HepG2 (cell line): ENCODE measurements around the gene SAPCD1. TPM values are rescaled to one million over a fixed set of nuclear protein-coding genes. Genes with fewer than 3 reads are reported as not detected.

Experiments
- ATF4 ChIP-seq, 2 experiments: fragments of 450-650 bp in 1 of 2; sonication (generic) in 1 of 2; formaldehyde crosslinking; IDR thresholded peaks; 2 replicates each; pipeline versions ENCODE4 v1.5.0 to v1.8.0; 2020 to 2022; ENCODE audit warnings: mild to moderate bottlenecking in 1 of 2, missing genetic modification reagents in 1 of 2
- CREBL2 ChIP-seq: sonication (generic); formaldehyde crosslinking; IDR thresholded peaks from 2 replicates; pipeline ENCODE4 v1.8.1; 2023; ENCODE audit warnings: missing genetic modification reagents, mild to moderate bottlenecking, borderline replicate concordance
- CSRNP2 ChIP-seq: sonication (generic); formaldehyde crosslinking; conservative IDR thresholded peaks from 2 replicates; pipeline ENCODE4 v1.8.0; 2022; ENCODE audit warnings: low read depth, missing genetic modification reagents
- ELF3 ChIP-seq: IDR thresholded peaks from 2 replicates; pipeline ENCODE4 v1.6.1; 2016; ENCODE audit warnings: missing genetic modification reagents, missing compliant biosample characterization
- FOXM1 ChIP-seq: sonication (generic); formaldehyde crosslinking; IDR thresholded peaks from 2 replicates; pipeline ENCODE4 v1.5.0; 2020; ENCODE audit warnings: missing genetic modification reagents
- HNF4A ChIP-seq: sonication (generic); formaldehyde crosslinking; IDR thresholded peaks from 2 replicates; pipeline ENCODE4 v1.4.0; 2020; ENCODE audit warnings: missing genetic modification reagents
- KLF13 ChIP-seq: sonication (generic); formaldehyde crosslinking; IDR thresholded peaks from 2 replicates; pipeline ENCODE4 v1.4.0; 2020; ENCODE audit warnings: mild to moderate bottlenecking, missing genetic modification reagents
- MZF1 ChIP-seq: sonication (generic); formaldehyde crosslinking; IDR thresholded peaks from 2 replicates; pipeline ENCODE4 v1.8.1; 2023; ENCODE audit warnings: mild to moderate bottlenecking, missing genetic modification reagents, borderline replicate concordance
- PHF8 ChIP-seq: sonication (generic); formaldehyde crosslinking; IDR thresholded peaks from 2 replicates; pipeline ENCODE4 v1.5.0; 2020; ENCODE audit warnings: missing genetic modification reagents
- SPEN ChIP-seq: sonication (generic); formaldehyde crosslinking; IDR thresholded peaks from 2 replicates; pipeline ENCODE4 v1.5.1; 2020; ENCODE audit warnings: low read depth, mild to moderate bottlenecking, missing genetic modification reagents
- TEF ChIP-seq: sonication (generic); formaldehyde crosslinking; IDR thresholded peaks from 2 replicates; pipeline ENCODE4 v1.5.0; 2020; ENCODE audit warnings: missing genetic modification reagents
- ZFP36L1 ChIP-seq: sonication (generic); formaldehyde crosslinking; IDR thresholded peaks from 2 replicates; pipeline ENCODE4 v1.8.0; 2022; ENCODE audit warnings: mild to moderate bottlenecking, missing genetic modification reagents, moderate library complexity
- ZFP62 ChIP-seq: sonication (generic); formaldehyde crosslinking; IDR thresholded peaks from 2 replicates; pipeline ENCODE4 v1.4.0; 2020; ENCODE audit warnings: missing genetic modification reagents
- ZMAT5 ChIP-seq: sonication (generic); formaldehyde crosslinking; IDR thresholded peaks from 2 replicates; pipeline ENCODE4 v1.5.0; 2020; ENCODE audit warnings: mild to moderate bottlenecking, low read depth, missing genetic modification reagents, borderline replicate concordance
- ZNF18 ChIP-seq: sonication (generic); formaldehyde crosslinking; IDR thresholded peaks from 2 replicates; pipeline ENCODE4 v1.8.0; 2022; ENCODE audit warnings: mild to moderate bottlenecking, missing genetic modification reagents; ENCODE audit not compliant: insufficient replicate concordance
- ZNF333 ChIP-seq: sonication (generic); formaldehyde crosslinking; IDR thresholded peaks from 2 replicates; pipeline ENCODE4 v1.4.0; 2020; ENCODE audit warnings: mild to moderate bottlenecking, missing genetic modification reagents, borderline replicate concordance
- ZNF580 ChIP-seq: IDR thresholded peaks from 2 replicates; pipeline ENCODE4 v1.6.1; 2016; ENCODE audit warnings: low read depth, borderline replicate concordance
- ZNF800 ChIP-seq: sonication (generic); formaldehyde crosslinking; IDR thresholded peaks from 2 replicates; pipeline ENCODE4 v1.4.0; 2020; ENCODE audit warnings: missing genetic modification reagents
- ZSCAN5A ChIP-seq: sonication (generic); formaldehyde crosslinking; IDR thresholded peaks from 2 replicates; pipeline ENCODE4 v1.8.0; 2022; ENCODE audit warnings: mild to moderate bottlenecking, missing genetic modification reagents, borderline replicate concordance
- polyA plus RNA-seq, 8 experiments: library from polyadenylated mRNA; depleted of rRNA in 3 of 8; stranded (reverse) in 7 of 8; unstranded in 1 of 8; fragments of >200 nt; fragmentation: Illumina TruSeq in 4 of 8; extraction: Trizol in 4 of 8; gene quantifications; 2 replicates each; pipeline versions ENCODE4 v1.2.1 to v1.2.3, GENCODE V29; 2011 to 2016; ENCODE audit warnings: low read depth in 4 of 8, missing spikeins in 1 of 8, mixed read lengths in 1 of 8; ENCODE audit not compliant: insufficient read depth in 1 of 8
- total RNA-seq, 5 experiments: library from RNA; depleted of rRNA; stranded (reverse); fragments of >200 nt; fragmentation: Illumina TruSeq; extraction: Trizol; gene quantifications; 2 replicates each; pipeline ENCODE4 v1.2.3, GENCODE V29; 2016; ENCODE audit warnings: low read depth in 1 of 5

The SAPCD1 gene
- total and polyA plus RNA-seq, 2 of the 13 experiments (the other 11 are each of a cell fraction or from before 2014, with no cell fraction given), result 2.5 to 3.9 TPM

- no peak for TF ChIP-seq ATF4 (CRISPR knock-in tag; IDR thresholded peaks at IDR 0.05)
- TF ChIP-seq ZNF800, result no peak
- TF ChIP-seq HNF4A (CRISPR knock-in tag), result no peak
- TF ChIP-seq ZNF18, result no peak
- TF ChIP-seq CREBL2, result no peak; the same call in 1 of the 2 replicates
- TF ChIP-seq ZFP62 (CRISPR knock-in tag), result no peak
- peak; percentile 38; the same call in 1 of the 2 replicates for TF ChIP-seq SPEN
- TF ChIP-seq FOXM1 (CRISPR knock-in tag), result no peak
- no peak for TF ChIP-seq ZSCAN5A (CRISPR knock-in tag)
- TF ChIP-seq TEF, result no peak
- TF ChIP-seq KLF13 (CRISPR knock-in tag), result no peak
- no peak for TF ChIP-seq ZNF333 (CRISPR knock-in tag)
- TF ChIP-seq PHF8, result no peak
- no peak for TF ChIP-seq CSRNP2 (CRISPR knock-in tag)
- no peak for TF ChIP-seq ZMAT5 (CRISPR knock-in tag)
- peak; percentile 71 for TF ChIP-seq ELF3 (CRISPR knock-in tag)
- TF ChIP-seq ZNF580 (CRISPR knock-in tag), result peak; percentile 66; the same call in 1 of the 2 replicates
- TF ChIP-seq MZF1 (CRISPR knock-in tag), result no peak
- TF ChIP-seq ZFP36L1 (CRISPR knock-in tag), result no peak
These were observed 7.4 kb downstream of the SAPCD1 start (continued) for GRCh38 chr6:31769684-31770371.
